NCI-H524 treated with DMSO at 0.1 percent for 48 hours (cell line): ENCODE results near the gene F3.

ENCODE experiments used
- DNase-seq: peaks from one replicate; lab custom pipeline; 2025; lab: John Stamatoyannopoulos, UW

The F3 gene

GRCh38 chr1:94552071-94552586, 10.6 kb upstream of the F3 start:
- DNase-seq, result no peak

DNA sequence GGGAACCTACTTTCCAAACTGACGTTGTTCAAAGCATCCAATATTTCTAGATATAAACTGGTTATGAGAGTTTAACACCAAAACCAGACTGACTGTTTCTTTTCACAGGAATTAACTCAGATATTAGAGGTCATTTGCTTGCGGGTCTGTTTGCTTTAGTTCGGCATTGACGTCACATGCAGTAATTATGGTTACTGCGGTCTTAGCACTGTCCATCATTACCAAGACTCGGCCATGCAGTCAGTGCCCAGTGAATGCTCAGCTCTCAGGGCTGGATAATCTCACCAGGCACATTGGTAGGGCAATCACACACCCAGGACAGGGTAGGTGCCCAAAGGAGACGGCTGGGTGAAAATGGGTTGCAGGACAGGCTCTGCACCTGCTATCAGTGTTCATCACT, 9.9 kb upstream of the F3 start:
- DNase-seq, result no peak

- DNase-seq, result no peak
These were observed 9.3 kb upstream of the F3 start for GRCh38 chr1:94550800-94551241.

- no peak for DNase-seq
These were observed 8.8 kb upstream of the F3 start for GRCh38 chr1:94550396-94550795.

- DNase-seq, result no peak
These were observed 8.1 kb upstream of the F3 start for GRCh38 chr1:94549706-94550105.

DNA sequence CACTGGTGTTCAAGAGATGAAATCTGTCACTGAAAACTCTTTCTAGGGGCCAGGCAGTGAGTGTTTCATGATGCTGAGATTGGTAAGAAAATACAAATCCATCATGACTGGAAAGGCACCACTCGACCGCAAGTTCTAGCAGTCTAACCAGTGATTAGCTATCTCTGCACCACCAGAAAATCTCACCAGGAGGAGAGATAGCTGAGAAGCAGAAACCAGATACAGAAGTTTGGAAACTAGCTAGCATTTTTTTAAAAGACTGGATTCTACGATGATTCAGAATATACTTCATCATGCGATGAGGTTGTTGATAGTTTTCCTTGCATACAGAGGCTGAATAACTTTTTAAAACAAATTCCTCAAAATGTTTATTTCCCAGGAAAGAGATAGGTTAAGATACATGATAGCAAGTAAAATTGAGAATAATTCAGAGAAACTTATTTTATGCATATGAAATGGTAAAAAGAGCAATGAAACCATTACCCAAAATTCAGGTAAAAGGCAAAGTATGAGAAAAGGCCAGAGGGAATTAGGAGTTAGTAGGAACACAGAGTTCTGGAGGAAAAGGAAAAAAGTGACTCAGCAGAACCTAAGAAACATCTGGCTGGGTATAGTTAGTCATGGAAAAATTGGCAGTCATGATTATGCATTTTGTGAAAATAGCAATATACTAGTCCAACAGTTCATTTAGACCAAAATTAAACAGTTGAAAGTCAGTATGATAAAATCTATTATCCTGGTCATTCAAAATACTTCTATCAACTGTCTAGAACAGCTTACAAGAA, 3.3 kb upstream of the F3 start:
- DNase-seq, result no peak

DNA sequence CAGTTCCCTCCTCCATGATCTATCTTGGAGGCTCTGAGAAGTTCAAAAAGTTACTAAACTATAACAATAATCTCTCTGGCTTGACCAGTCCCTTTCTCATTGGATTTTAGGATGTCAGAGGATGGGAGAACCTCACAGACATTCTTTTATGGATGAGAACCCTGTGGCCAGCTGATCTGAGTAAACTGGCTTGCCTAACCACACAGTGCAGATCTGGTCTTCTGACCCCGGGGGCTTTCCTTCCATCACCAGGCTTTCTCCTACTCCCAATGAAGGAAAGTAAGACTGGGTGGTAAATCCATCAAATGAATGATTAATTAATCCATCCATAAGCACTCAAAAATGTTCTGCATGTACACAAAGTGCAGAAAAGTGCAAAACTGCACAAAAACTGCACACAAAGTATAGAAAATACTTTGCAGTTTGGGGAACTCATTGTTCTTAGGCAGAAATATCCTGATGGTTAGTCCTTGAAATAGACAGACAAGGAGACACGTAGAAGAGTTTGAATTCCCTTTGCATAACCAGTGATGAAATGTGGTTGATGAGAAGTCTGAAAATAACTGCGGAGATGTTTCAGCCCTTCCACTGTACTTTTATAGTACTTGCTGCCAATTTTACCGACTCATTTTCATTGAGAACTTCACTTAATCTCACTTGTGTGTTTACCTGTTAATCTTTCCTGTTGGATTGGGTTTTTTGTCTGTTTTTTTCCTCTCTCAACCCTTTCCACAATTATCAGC, 2.5 kb upstream of the F3 start:
- DNase-seq, result no peak

DNA sequence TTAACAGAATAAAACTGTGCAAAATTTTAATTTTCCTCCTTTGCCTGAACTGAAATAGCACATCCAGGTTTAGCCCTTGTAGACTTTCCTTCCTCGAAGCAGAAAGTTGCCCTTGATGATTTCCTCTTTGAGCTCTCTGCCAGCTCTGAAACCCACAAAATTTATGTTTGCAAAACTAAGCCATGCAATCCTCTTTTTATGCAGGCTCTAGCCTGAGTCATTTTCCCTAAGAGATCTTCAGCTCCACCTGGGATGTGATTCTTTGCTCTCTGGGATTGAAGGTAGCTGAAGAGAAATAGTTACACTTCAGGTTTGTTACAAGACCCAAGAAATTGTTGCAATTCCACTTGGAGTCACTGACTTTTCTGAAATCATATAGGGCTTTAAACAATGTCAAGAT, 1.4 kb upstream of the F3 start:
- no peak for DNase-seq

GRCh38 chr1:94542088-94542870, 720 bp upstream of the F3 start:
- DNase-seq, result no peak

GRCh38 chr1:94540440-94541245, 916 bp downstream of the F3 start:
- DNase-seq, result no peak

GRCh38 chr1:94539496-94539895, 2.1 kb downstream of the F3 start:
- DNase-seq, result no peak

DNA sequence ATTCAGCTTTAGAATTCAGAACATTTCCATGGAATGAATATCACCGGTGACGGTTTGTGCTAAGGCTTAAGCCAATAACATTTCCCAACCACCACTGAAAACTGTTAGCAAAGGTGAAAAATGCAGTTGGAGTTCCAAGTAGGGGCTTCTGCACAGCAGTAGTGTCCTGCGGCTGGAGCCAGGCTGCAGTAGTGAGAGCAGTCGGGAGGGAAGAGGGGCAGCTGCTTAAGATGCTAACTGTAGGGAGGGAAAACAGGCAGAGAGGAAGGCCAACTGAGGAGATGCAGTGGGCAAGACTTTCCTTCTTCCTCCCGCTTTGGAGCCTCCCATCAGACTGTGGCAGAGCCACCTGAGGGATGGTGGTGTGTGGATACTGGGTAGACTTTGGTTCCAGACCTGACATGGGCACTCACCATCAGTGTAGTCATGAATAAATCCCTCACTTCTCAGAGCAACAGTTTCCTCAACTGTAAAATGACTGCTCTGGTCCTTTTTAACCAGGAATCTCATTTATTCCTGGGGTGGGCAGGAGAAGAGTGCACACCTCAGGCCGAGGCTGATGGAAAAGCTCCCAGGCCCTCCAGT, 3.2 kb downstream of the F3 start:
- no peak for DNase-seq

DNA sequence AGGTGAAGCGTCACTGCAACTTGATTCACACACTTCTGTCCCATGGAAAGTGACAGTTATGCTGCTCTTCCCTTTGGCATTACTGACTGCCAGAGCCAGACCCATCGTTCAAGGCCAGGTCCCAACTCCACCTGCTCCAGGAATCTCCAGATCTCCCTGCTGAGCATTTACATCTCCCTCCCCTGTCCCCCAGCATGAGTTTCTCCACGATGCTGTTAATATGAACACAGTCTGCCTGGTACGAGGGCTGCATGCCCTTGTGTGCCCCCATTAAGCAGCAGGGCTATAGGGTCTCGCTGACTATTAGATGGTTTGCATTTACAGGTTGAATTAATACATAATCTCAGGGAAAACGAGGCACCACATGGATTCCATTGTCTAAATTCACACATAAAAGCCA, 4.3 kb downstream of the F3 start:
- DNase-seq, result no peak

DNA sequence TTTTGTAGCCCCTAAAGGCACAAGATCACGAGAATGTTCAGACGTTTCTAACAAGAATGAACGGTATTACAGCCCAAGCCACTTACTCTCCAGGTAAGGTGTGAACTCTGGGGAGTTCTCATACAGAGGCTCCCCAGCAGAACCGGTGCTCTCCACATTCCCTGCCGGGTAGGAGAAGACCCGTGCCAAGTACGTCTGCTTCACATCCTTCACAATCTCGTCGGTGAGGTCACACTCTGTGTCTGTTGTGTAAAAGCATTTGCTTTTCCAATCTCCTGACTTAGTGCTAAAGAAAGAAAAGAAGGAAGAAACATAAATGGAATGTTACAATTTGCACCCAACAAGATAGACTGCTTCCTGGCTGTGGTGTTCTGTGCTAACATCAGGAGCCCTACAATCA, 5.7 kb downstream of the F3 start:
- no peak for DNase-seq

- no peak for DNase-seq
These were observed 6.5 kb downstream of the F3 start for GRCh38 chr1:94535095-94535494.

DNA sequence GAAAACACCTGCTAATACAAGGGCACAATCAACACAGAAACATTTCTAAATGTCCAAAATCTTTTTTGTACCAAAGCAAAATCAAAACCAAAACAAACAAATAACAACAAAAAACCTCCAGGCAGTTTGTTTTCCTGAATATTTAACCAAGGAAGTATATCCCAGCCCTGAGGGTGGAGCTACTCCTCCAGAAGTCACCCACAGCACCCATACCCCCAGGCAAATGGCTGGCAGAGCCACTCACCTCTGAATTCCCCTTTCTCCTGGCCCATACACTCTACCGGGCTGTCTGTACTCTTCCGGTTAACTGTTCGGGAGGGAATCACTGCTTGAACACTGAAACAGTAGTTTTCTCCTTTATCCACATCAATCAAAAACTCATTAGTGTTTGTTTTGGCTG, 9.5 kb downstream of the F3 start:
- no peak for DNase-seq

GRCh38 chr1:94531664-94532063, 9.9 kb downstream of the F3 start:
- DNase-seq, result no peak

- no peak for DNase-seq
These were observed 11.1 kb downstream of the F3 start for GRCh38 chr1:94530373-94530878.

DNA sequence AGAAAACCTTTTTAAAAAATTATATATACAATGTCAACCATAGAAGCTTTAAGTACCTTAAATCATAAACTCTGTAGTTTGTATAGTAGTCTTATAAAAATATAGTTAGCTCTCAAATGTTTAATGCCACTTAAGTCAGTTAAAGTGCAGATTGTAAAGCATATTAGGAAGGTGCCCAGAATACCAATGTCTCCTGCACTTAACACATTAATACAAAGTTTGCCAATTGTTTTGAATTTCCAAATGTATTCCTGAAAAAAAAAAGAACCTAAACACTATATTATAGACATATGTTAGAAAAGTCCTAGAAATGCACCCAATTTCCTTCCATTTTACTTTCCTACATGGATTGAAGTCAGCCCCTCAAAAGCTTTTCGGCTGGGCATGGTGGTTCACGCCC, 12.1 kb downstream of the F3 start:
- DNase-seq, result no peak

GRCh38 chr1:94528826-94529225, 12.7 kb downstream of the F3 start:
- no peak for DNase-seq

DNA sequence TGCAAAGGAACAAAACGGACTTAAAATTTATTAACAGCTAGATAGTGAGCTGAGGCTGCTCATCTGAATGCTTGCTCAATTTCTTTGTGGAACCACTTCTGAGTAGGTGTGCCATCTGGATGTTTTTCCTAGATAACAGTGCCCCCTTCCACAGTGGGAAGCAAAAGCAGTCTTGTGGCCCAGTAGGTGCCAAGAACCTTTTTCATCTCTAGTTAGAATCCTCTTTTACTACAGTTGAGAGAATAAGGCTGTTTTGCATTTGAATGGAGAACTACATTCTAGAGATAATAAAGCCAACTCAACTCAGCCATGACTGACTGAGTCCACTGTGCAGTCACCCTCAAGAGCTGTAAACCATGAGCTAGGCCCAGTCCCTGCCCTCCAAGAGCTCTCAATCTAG, 13.3 kb downstream of the F3 start:
- no peak for DNase-seq
